HepG2 (cell line): ENCODE results near the gene INF2. TPM values are rescaled to one million over a fixed set of nuclear protein-coding genes. Genes with fewer than 3 reads are reported as not detected.

Experiments used
- ATM ChIP-seq: fragments of 450-650 bp; IDR thresholded peaks from 2 replicates; pipeline ENCODE4 v1.7.1; 2017; ENCODE audit warnings: mild to moderate bottlenecking, borderline replicate concordance
- CERS6 ChIP-seq: sonication (generic); formaldehyde crosslinking; IDR thresholded peaks from 2 replicates; pipeline ENCODE4 v1.5.0; 2020; ENCODE audit warnings: missing genetic modification reagents
- ETV5 ChIP-seq: IDR thresholded peaks from 2 replicates; pipeline ENCODE4 v1.6.1; 2018; ENCODE audit warnings: missing biosample characterization, missing genetic modification reagents, inconsistent platforms, borderline replicate concordance
- FIP1L1 ChIP-seq: fragments of 200-400 bp; formaldehyde crosslinking; IDR thresholded peaks from 2 replicates; pipeline ENCODE4 v1.6.1; 2018; ENCODE audit warnings: low read depth, mild to moderate bottlenecking, low read length, moderate library complexity, borderline replicate concordance; ENCODE audit not compliant: insufficient read depth
- HOXA9 ChIP-seq: sonication (generic); formaldehyde crosslinking; IDR thresholded peaks from 2 replicates; pipeline ENCODE4 v1.8.1; 2022; ENCODE audit warnings: missing genetic modification reagents, mild to moderate bottlenecking, moderate library complexity, borderline replicate concordance
- MXD4 ChIP-seq: IDR thresholded peaks from 2 replicates; pipeline ENCODE4 v1.6.1; 2016; ENCODE audit warnings: mild to moderate bottlenecking, missing biosample characterization, missing genetic modification reagents
- NFIC ChIP-seq: IDR thresholded peaks from 2 replicates; pipeline ENCODE4 v1.6.1; 2012; ENCODE audit warnings: mild to moderate bottlenecking, low read length, inconsistent platforms
- PAF1 ChIP-seq: IDR thresholded peaks from 2 replicates; pipeline ENCODE4 v1.6.1; 2016; ENCODE audit warnings: missing genetic modification reagents, missing compliant biosample characterization
- THYN1 ChIP-seq: sonication (generic); formaldehyde crosslinking; IDR thresholded peaks from 2 replicates; pipeline ENCODE4 v1.8.1; 2023; ENCODE audit warnings: low read depth, mild to moderate bottlenecking, moderate library complexity, missing genetic modification reagents, borderline replicate concordance
- ZFP90 ChIP-seq: sonication (generic); formaldehyde crosslinking; IDR thresholded peaks from 2 replicates; pipeline ENCODE4 v1.8.0; 2022; ENCODE audit warnings: missing genetic modification reagents, mild to moderate bottlenecking, inconsistent platforms, borderline replicate concordance
- ZNF430 ChIP-seq: sonication (generic); formaldehyde crosslinking; IDR thresholded peaks from 2 replicates; pipeline ENCODE4 v1.9.0; 2021; ENCODE audit warnings: mild to moderate bottlenecking, missing genetic modification reagents
- ZNF740 ChIP-seq: sonication (generic); formaldehyde crosslinking; IDR thresholded peaks from 2 replicates; pipeline ENCODE4 v1.4.0; 2020; ENCODE audit warnings: missing genetic modification reagents
- polyA plus RNA-seq, 8 experiments: library from polyadenylated mRNA; depleted of rRNA in 3 of 8; stranded (reverse) in 7 of 8; unstranded in 1 of 8; fragments of >200 nt; fragmentation: Illumina TruSeq in 4 of 8; extraction: Trizol in 4 of 8; gene quantifications; 2 replicates each; pipeline versions ENCODE4 v1.2.1 to v1.2.3, GENCODE V29; 2011 to 2016; ENCODE audit warnings: low read depth in 4 of 8, missing spikeins in 1 of 8, mixed read lengths in 1 of 8; ENCODE audit not compliant: insufficient read depth in 1 of 8
- total RNA-seq, 5 experiments: library from RNA; depleted of rRNA; stranded (reverse); fragments of >200 nt; fragmentation: Illumina TruSeq; extraction: Trizol; gene quantifications; 2 replicates each; pipeline ENCODE4 v1.2.3, GENCODE V29; 2016; ENCODE audit warnings: low read depth in 1 of 5
- TF ChIP-seq, protein P1 (sequence below): sonication (generic); formaldehyde crosslinking; IDR thresholded peaks from 2 replicates; pipeline ENCODE4 v1.4.0; 2020; ENCODE audit warnings: mild to moderate bottlenecking, low read depth, missing genetic modification reagents
- TF ChIP-seq, protein P2 (sequence below): sonication (generic); IDR thresholded peaks from 2 replicates; pipeline ENCODE4 v1.6.1; 2016; ENCODE audit warnings: low read depth, borderline replicate concordance
- TF ChIP-seq, protein P3 (sequence below): sonication (generic); formaldehyde crosslinking; IDR thresholded peaks from 2 replicates; pipeline ENCODE4 v1.4.0; 2020; ENCODE audit warnings: missing genetic modification reagents, borderline replicate concordance
- TF ChIP-seq, protein P4 (sequence below): sonication (generic); formaldehyde crosslinking; IDR thresholded peaks from 2 replicates; pipeline ENCODE4 v1.9.0; 2022; ENCODE audit warnings: missing genetic modification reagents, mild to moderate bottlenecking, borderline replicate concordance
- TF ChIP-seq, protein P5 (sequence below): sonication (generic); formaldehyde crosslinking; IDR thresholded peaks from 2 replicates; pipeline ENCODE4 v1.9.0; 2021; ENCODE audit warnings: missing genetic modification reagents, borderline replicate concordance

Gene INF2
- total and polyA plus RNA-seq, 2 of the 13 experiments (the other 11 are each of a cell fraction or from before 2014, with no cell fraction given): 16.4 to 26.4 TPM

- TF ChIP-seq ZNF740: no peak
- peak; percentile 74 for TF ChIP-seq ZNF430 (CRISPR knock-in tag)
- TF ChIP-seq ATM: no peak
- TF ChIP-seq, protein P1, sequence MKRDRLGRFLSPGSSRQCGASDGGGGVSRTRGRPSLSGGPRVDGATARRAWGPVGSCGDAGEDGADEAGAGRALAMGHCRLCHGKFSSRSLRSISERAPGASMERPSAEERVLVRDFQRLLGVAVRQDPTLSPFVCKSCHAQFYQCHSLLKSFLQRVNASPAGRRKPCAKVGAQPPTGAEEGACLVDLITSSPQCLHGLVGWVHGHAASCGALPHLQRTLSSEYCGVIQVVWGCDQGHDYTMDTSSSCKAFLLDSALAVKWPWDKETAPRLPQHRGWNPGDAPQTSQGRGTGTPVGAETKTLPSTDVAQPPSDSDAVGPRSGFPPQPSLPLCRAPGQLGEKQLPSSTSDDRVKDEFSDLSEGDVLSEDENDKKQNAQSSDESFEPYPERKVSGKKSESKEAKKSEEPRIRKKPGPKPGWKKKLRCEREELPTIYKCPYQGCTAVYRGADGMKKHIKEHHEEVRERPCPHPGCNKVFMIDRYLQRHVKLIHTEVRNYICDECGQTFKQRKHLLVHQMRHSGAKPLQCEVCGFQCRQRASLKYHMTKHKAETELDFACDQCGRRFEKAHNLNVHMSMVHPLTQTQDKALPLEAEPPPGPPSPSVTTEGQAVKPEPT (CRISPR knock-in tag): 0 out of 2 replicates have a peak, but pooled peaks have one; percentile 27
- TF ChIP-seq, protein P2, sequence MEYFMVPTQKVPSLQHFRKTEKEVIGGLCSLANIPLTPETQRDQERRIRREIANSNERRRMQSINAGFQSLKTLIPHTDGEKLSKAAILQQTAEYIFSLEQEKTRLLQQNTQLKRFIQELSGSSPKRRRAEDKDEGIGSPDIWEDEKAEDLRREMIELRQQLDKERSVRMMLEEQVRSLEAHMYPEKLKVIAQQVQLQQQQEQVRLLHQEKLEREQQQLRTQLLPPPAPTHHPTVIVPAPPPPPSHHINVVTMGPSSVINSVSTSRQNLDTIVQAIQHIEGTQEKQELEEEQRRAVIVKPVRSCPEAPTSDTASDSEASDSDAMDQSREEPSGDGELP: peak; percentile 69; the same call in 1 of the 2 replicates
- TF ChIP-seq, protein P3, sequence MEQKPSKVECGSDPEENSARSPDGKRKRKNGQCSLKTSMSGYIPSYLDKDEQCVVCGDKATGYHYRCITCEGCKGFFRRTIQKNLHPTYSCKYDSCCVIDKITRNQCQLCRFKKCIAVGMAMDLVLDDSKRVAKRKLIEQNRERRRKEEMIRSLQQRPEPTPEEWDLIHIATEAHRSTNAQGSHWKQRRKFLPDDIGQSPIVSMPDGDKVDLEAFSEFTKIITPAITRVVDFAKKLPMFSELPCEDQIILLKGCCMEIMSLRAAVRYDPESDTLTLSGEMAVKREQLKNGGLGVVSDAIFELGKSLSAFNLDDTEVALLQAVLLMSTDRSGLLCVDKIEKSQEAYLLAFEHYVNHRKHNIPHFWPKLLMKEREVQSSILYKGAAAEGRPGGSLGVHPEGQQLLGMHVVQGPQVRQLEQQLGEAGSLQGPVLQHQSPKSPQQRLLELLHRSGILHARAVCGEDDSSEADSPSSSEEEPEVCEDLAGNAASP: peak; percentile 29; the same call in 1 of the 2 replicates
- TF ChIP-seq, protein P4, sequence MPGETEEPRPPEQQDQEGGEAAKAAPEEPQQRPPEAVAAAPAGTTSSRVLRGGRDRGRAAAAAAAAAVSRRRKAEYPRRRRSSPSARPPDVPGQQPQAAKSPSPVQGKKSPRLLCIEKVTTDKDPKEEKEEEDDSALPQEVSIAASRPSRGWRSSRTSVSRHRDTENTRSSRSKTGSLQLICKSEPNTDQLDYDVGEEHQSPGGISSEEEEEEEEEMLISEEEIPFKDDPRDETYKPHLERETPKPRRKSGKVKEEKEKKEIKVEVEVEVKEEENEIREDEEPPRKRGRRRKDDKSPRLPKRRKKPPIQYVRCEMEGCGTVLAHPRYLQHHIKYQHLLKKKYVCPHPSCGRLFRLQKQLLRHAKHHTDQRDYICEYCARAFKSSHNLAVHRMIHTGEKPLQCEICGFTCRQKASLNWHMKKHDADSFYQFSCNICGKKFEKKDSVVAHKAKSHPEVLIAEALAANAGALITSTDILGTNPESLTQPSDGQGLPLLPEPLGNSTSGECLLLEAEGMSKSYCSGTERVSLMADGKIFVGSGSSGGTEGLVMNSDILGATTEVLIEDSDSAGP (CRISPR knock-in tag): peak; percentile 67; the same call in 1 of the 2 replicates
- TF ChIP-seq, protein P5, sequence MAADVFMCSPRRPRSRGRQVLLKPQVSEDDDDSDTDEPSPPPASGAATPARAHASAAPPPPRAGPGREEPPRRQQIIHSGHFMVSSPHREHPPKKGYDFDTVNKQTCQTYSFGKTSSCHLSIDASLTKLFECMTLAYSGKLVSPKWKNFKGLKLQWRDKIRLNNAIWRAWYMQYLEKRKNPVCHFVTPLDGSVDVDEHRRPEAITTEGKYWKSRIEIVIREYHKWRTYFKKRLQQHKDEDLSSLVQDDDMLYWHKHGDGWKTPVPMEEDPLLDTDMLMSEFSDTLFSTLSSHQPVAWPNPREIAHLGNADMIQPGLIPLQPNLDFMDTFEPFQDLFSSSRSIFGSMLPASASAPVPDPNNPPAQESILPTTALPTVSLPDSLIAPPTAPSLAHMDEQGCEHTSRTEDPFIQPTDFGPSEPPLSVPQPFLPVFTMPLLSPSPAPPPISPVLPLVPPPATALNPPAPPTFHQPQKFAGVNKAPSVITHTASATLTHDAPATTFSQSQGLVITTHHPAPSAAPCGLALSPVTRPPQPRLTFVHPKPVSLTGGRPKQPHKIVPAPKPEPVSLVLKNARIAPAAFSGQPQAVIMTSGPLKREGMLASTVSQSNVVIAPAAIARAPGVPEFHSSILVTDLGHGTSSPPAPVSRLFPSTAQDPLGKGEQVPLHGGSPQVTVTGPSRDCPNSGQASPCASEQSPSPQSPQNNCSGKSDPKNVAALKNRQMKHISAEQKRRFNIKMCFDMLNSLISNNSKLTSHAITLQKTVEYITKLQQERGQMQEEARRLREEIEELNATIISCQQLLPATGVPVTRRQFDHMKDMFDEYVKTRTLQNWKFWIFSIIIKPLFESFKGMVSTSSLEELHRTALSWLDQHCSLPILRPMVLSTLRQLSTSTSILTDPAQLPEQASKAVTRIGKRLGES (CRISPR knock-in tag): no peak
- peak; percentile 64; the same call in 1 of the 2 replicates for TF ChIP-seq ZFP90 (CRISPR knock-in tag)
- no peak; the same call in 1 of the 2 replicates for TF ChIP-seq MXD4 (CRISPR knock-in tag)
- no peak for TF ChIP-seq CERS6 (CRISPR knock-in tag)
- TF ChIP-seq FIP1L1: 0 out of 2 replicates have a peak, but pooled peaks have one; percentile 86
- peak; percentile 43; the same call in 1 of the 2 replicates for TF ChIP-seq ETV5
- TF ChIP-seq HOXA9: no peak
- TF ChIP-seq THYN1: no peak
- no peak for TF ChIP-seq PAF1
- no peak for TF ChIP-seq NFIC
Observed at GRCh38 chr14:104749111-104749649, 59.8 kb downstream of the INF2 start (continued).
